GM12892 (cell line): ENCODE data around the gene CDC7.

Experiments used
- POLR2A ChIP-seq: IDR thresholded peaks from 2 replicates; pipeline ENCODE4 v1.6.1; 2011; ENCODE audit warnings: low read depth, low read length, control low read depth
- POLR2AphosphoS5 ChIP-seq: IDR thresholded peaks from 2 replicates; pipeline ENCODE4 v1.6.1; 2011; ENCODE audit warnings: low read depth, low read length, control low read depth

GRCh38 chr1:91487469-91487868, 13.2 kb upstream of the CDC7 start:
- TF ChIP-seq POLR2AphosphoS5, result no peak
- TF ChIP-seq POLR2A, result no peak
